ENCODE measurements around the gene TMEM271.
"Not testable (repeated sequence)": the region's sequence is repeated elsewhere in the genome, so short reads cannot be mapped to it uniquely, and the experiment has no call there.

The TMEM271 gene

GRCh38 chr4:600850-601515, 24.9 kb upstream of the TMEM271 start:
- ChIA-PET POLR2A (ENCODE audit: low non-redundant PET) (no interaction called here), CTCF (interaction anchor here (0.7 kb wide), 1 partner anchor 19 kb away, joined by 3 read pairs; no protein-coding TSS in a partner anchor)

DNA sequence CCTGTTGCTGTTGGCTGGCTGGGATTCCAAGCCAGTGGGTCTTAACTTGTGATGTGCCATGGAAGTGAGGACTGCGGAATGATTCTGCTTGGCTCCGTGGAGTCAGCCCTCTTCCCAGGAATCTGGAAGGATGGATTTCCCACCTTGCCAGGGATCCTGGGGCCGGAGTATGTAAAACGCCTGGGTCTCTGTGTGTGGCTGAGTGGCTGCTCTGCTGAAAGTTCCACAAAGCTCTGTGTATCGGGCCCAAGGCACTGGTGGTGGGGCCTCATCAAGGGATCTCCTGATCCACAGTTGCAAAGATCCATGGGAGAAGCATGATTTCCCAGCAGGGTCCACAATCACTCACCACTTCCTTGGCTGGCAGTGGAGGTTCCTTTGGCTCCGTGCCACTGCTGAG, 24.1 kb upstream of the TMEM271 start:
- TF ChIP-seq CTCF (conservative IDR thresholded peaks at IDR 0.05; ENCODE audit: low read depth): no peak
- DNase-seq (ENCODE audit: low spot score): no peak
- no peak overlapping the region for H3K27ac ChIP-seq
- ChIA-PET CTCF (no interaction called here), POLR2A (ENCODE audit: low non-redundant PET) (no interaction called here)

More at GRCh38 chr4:600850-601515, 24.9 kb upstream of the TMEM271 start:
- H3K27ac ChIP-seq: no peak overlapping the region
- no peak for TF ChIP-seq CTCF (conservative IDR thresholded peaks at IDR 0.05; ENCODE audit: low read depth)
- DNase-seq (ENCODE audit: low spot score): no peak

- no peak for DNase-seq (ENCODE audit: low spot score)
- POLR2A ChIA-PET (ENCODE audit: low non-redundant PET): no interaction called here
- CTCF ChIA-PET: no interaction called here
- no peak for TF ChIP-seq CTCF (conservative IDR thresholded peaks at IDR 0.05; ENCODE audit: low read depth)
- H3K27ac ChIP-seq: no peak overlapping the region
Observed at GRCh38 chr4:598925-599324, 22.8 kb upstream of the TMEM271 start.

DNA sequence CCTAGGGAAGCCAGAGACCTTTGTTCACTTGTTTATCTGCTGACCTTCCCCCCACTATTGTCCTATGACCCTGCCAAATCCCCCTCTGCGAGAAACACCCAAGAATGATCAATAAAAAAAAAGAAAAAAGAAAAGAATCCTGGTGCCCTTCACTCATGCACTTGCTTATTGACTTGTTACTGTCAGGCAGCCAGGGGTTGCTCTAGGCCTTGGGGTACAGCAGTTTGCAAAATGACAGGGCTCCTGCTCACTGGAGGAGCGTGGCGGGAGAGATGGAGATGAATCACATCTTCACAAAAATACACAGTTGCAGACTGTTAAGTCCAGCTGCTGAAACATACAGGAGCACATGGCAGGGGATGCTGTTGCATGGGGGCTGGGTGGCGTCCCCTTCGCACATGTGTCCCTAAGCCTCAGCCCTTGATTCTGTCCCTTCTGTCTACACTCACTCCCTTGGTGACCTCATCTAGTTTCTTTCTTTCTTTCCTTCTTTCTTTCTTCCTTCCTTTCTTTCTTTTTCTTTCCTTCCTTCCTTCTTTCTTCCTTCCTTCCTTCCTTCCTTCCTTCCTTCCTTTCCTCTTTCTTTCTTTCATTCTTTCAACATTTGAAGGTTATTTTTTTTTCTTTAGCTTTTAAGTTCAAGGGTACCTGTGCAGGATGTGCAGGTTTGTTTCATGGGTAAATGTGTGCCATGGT, 16.9 kb upstream of the TMEM271 start:
- no peak overlapping the region for H3K27ac ChIP-seq
- CTCF ChIA-PET: interaction anchor here (0.7 kb wide), 2 partner anchors 10 to 37 kb away, joined by 3 to 5 read pairs; no protein-coding TSS in a partner anchor

DNA sequence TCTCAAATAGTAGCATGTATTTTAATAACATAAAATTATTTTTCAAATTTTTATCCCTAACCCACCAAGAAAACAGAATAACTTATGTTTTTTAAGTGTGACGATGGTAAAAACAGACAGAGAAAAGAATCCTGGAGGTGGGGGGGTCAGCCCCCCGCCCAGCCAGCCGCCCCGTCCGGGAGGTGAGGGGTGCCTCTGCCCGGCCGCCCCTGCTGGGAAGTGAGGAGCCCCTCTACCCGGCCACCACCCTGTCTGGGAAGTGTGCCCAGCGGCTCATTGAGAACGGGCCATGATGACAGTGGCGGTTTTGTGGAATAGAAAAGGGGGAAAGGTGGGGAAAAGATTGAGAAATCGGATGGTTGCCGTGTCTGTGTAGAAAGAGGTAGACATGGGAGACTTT, 16.1 kb upstream of the TMEM271 start:
- POLR2A ChIA-PET (ENCODE audit: low non-redundant PET); H3K27ac ChIP-seq; CTCF ChIA-PET; DNase-seq (ENCODE audit: low spot score): not testable (repeated sequence)

More for the DNA sequence above, 16.9 kb upstream of the TMEM271 start:
- POLR2A ChIA-PET (ENCODE audit: low non-redundant PET): no interaction called here
- TF ChIP-seq CTCF (conservative IDR thresholded peaks at IDR 0.05; ENCODE audit: low read depth): no peak
- no peak for DNase-seq (ENCODE audit: low spot score)

DNA sequence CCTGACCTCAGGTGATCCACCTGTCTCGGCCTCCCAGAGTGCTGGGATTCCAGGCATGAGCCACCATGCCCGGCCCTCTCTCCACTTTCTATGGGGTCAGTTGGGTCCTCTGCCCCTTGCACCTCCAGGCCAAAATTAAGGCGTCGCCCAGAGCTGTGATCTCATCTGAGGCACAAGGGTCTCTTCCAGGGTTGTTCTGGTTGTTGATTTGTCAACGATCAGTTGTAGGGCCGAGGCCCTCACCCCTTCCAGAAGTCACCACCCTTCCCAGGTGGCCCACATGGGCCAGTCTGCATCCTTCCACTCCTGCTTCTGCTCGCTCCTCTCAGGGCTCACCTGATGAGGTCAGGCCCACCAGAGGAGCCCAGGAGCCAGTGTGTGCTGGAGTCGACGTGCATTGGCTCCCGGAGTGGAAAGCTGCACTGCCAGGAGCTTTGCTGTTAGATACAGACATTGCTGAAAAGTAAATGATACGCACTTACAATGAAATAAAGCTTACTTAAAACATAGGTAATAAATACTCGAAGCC, 14.3 kb upstream of the TMEM271 start:
- TF ChIP-seq CTCF (conservative IDR thresholded peaks at IDR 0.05; ENCODE audit: low read depth): no peak
- DNase-seq (ENCODE audit: low spot score): no peak
- CTCF ChIA-PET: no interaction called here
- no peak overlapping the region for H3K27ac ChIP-seq
- POLR2A ChIA-PET (ENCODE audit: low non-redundant PET): no interaction called here

All from RWPE1 (cell line).